CD14-positive monocyte (primary cell): ENCODE data around the gene SELENOF. TPM values are rescaled to one million over a fixed set of nuclear protein-coding genes. Genes with fewer than 3 reads are reported as not detected.
"Not testable (repeated sequence)": the region's sequence is repeated elsewhere in the genome, so short reads cannot be mapped to it uniquely, and the experiment has no call there.

Experiments
- DNase-seq, 3 donors: peaks; one replicate each; pipeline ENCODE4 v3.0.0-alpha.2; 2011 to 2022
- H2AFZ ChIP-seq: 2 replicates; pipeline ENCODE4 v1.6.0; 2012; ENCODE audit warnings: mild to moderate bottlenecking, low read depth, low read length, inconsistent platforms; ENCODE audit not compliant: insufficient read depth, poor library complexity, severe bottlenecking
- H3K27ac ChIP-seq, 2 donors: 1 replicate in 1 of 2; 2 replicates in 1 of 2; pipeline ENCODE4 v1.5.1; 2012 to 2013; ENCODE audit warnings: low read length in 2 of 2, control low read depth in 1 of 2, inconsistent platforms in 1 of 2, low read depth in 1 of 2, mild to moderate bottlenecking in 1 of 2
- H3K27me3 ChIP-seq, 2 donors: one replicate each; pipeline versions ENCODE4 v1.6.0 to v1.6.1; 2011 to 2013; ENCODE audit warnings: low read length in 2 of 2; ENCODE audit not compliant: control insufficient read depth in 2 of 2, insufficient read depth in 2 of 2
- H3K36me3 ChIP-seq, 2 donors: replicated peaks in 1 of 2; 1 replicate in 1 of 2; 2 replicates in 1 of 2; pipeline versions ENCODE4 v1.5.1 to v1.6.1; 2012 to 2013; ENCODE audit warnings: low read length in 2 of 2, control low read depth in 1 of 2, inconsistent platforms in 1 of 2, mild to moderate bottlenecking in 1 of 2; ENCODE audit not compliant: insufficient read depth in 2 of 2, control insufficient read depth in 1 of 2
- H3K4me1 ChIP-seq, 2 donors: 1 replicate in 1 of 2; 2 replicates in 1 of 2; pipeline versions ENCODE4 v1.5.1 to v1.6.1; 2012 to 2013; ENCODE audit warnings: low read length in 2 of 2, control low read depth in 1 of 2, inconsistent platforms in 1 of 2, mild to moderate bottlenecking in 1 of 2, moderate library complexity in 1 of 2; ENCODE audit not compliant: insufficient read depth in 2 of 2, control insufficient read depth in 1 of 2
- H3K4me2 ChIP-seq: replicated peaks from 2 replicates; pipeline ENCODE3; 2012; ENCODE audit warnings: low read length, moderate library complexity, mild to moderate bottlenecking; ENCODE audit not compliant: poor library complexity, severe bottlenecking; ENCODE audit errors: extremely low read depth
- H3K4me3 ChIP-seq, 3 experiments: fragments of 200-600 bp in 1 of 3; sonication (generic) in 1 of 3; replicated peaks in 1 of 3; 1 replicate in 2 of 3; 2 replicates in 1 of 3; pipeline ENCODE4 v1.5.1; 2011 to 2013; ENCODE audit warnings: low read length in 3 of 3, mild to moderate bottlenecking in 3 of 3, control low read depth in 2 of 3, low read depth in 2 of 3, inconsistent platforms in 1 of 3, moderate library complexity in 1 of 3
- H3K79me2 ChIP-seq: 2 replicates; pipeline ENCODE4 v1.6.0; 2012; ENCODE audit warnings: mild to moderate bottlenecking, control low read depth, inconsistent platforms, low read length, moderate library complexity; ENCODE audit not compliant: insufficient read depth
- H3K9ac ChIP-seq: 2 replicates; pipeline ENCODE4 v1.6.0; 2017; ENCODE audit warnings: low read length, mild to moderate bottlenecking; ENCODE audit not compliant: insufficient read depth, poor library complexity, severe bottlenecking
- H3K9me3 ChIP-seq, 2 donors: replicated peaks in 1 of 2; 1 replicate in 1 of 2; 2 replicates in 1 of 2; pipeline versions ENCODE4 v1.5.1 to v1.6.1; 2012 to 2013; ENCODE audit warnings: low read length in 2 of 2, control low read depth in 1 of 2; ENCODE audit not compliant: control insufficient read depth in 1 of 2, insufficient read depth in 1 of 2
- H4K20me1 ChIP-seq: 2 replicates; pipeline ENCODE4 v1.6.0; 2012; ENCODE audit warnings: mild to moderate bottlenecking, low read length, control low read depth, moderate library complexity; ENCODE audit not compliant: insufficient read depth
- H3K27ac Mint-ChIP-seq, 7 donors: one replicate each; pipeline ENCODE4 v1.8.0; 2020; ENCODE audit warnings: mild to moderate bottlenecking in 7 of 7, mixed read lengths in 7 of 7, moderate library complexity in 6 of 7, inconsistent platforms in 2 of 7
- H3K27me3 Mint-ChIP-seq, 3 donors: one replicate each; pipeline ENCODE4 v1.8.0; 2021 to 2022; ENCODE audit warnings: low read depth in 3 of 3, mild to moderate bottlenecking in 3 of 3, mixed read lengths in 3 of 3, moderate library complexity in 3 of 3, inconsistent platforms in 1 of 3
- H3K36me3 Mint-ChIP-seq, 2 donors: one replicate each; pipeline ENCODE4 v1.8.0; 2020; ENCODE audit warnings: mixed read lengths in 2 of 2, inconsistent platforms in 1 of 2, mild to moderate bottlenecking in 1 of 2
- H3K4me1 Mint-ChIP-seq: one replicate; pipeline ENCODE4 v1.8.0; 2020; ENCODE audit warnings: mild to moderate bottlenecking, mixed read lengths
- H3K4me3 Mint-ChIP-seq, 2 donors: one replicate each; pipeline ENCODE4 v1.8.0; 2020; ENCODE audit warnings: mild to moderate bottlenecking in 2 of 2, mixed read lengths in 2 of 2, moderate library complexity in 1 of 2
- H3K9me3 Mint-ChIP-seq, 7 donors: one replicate each; pipeline ENCODE4 v1.8.0; 2020 to 2022; ENCODE audit warnings: mixed read lengths in 7 of 7, mild to moderate bottlenecking in 6 of 7, moderate library complexity in 6 of 7, inconsistent platforms in 2 of 7
- WGBS: methylation state at CpG from one replicate; pipeline ENCODE4 v1.1.5; 2013; ENCODE audit warnings: missing lambda C conversion rate; ENCODE audit not compliant: insufficient coverage; 5-methylcytosine and 5-hydroxymethylcytosine counted together
- intact Hi-C, 2 donors: fragments of 100-400 bp; cut with micrococcal nuclease; formaldehyde crosslinking; loops; one replicate each; pipeline versions ENCODE4 v1.15.0 to v1.15.1; 2023
- polyA plus RNA-seq, 3 donors: library from polyadenylated mRNA; depleted of rRNA in 1 of 3; unstranded in 2 of 3; stranded (reverse) in 1 of 3; fragments of 300-500 nt in 2 of 3; fragments of >200 nt in 1 of 3; fragmentation: Illumina TruSeq in 2 of 3; gene quantifications; 1 replicate in 2 of 3; 2 replicates in 1 of 3; pipeline ENCODE4 v1.2.3, GENCODE V29; 2012 to 2021

SELENOF gene
- polyA plus RNA-seq, 3 donors, result 111 to 357 (median 339) TPM

GRCh38 chr1:86817246-86817826 lies 96.6 kb downstream of the SELENOF start:
- H3K79me2 ChIP-seq, H3K27me3 ChIP-seq, H3K27ac ChIP-seq, intact Hi-C loops, H3K9ac ChIP-seq, H3K9me3 Mint-ChIP-seq, H3K36me3 ChIP-seq, H3K9me3 ChIP-seq, DNase-seq, H3K4me2 ChIP-seq, H3K27me3 Mint-ChIP-seq, H3K36me3 Mint-ChIP-seq, H2AFZ ChIP-seq, H3K4me1 ChIP-seq, H3K4me1 Mint-ChIP-seq, H3K4me3 ChIP-seq, H4K20me1 ChIP-seq, H3K4me3 Mint-ChIP-seq, H3K27ac Mint-ChIP-seq: not testable (repeated sequence)
- no CpG with 5 or more reads among the region's 5 CpGs for WGBS

DNA sequence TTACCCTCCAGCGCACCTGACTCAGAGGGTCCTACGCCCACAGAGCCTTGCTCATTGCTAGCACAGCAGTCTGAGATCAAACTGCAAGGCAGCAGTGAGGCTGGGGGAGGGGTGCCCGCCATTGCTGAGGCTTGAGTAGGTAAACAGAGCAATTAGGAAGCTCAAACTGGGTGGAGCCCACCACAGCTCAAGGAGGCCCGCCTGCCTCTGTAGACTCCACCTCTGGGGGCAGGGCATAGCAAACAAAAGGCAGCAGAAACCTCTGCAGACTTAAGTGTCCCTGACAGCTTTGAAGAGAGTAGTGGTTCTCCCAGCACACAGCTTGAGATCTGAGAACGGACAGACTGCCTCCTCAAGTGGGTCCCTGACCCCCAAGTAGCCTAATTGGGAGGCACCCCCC lies 99.8 kb downstream of the SELENOF start:
- H3K4me3 ChIP-seq, H3K9me3 ChIP-seq, H3K36me3 Mint-ChIP-seq, H3K9ac ChIP-seq, H3K9me3 Mint-ChIP-seq, H3K4me1 ChIP-seq, H3K27ac ChIP-seq, intact Hi-C loops, H3K79me2 ChIP-seq, H3K4me3 Mint-ChIP-seq, H4K20me1 ChIP-seq, H3K27me3 Mint-ChIP-seq, DNase-seq, H2AFZ ChIP-seq, H3K27me3 ChIP-seq, H3K36me3 ChIP-seq, H3K4me1 Mint-ChIP-seq, H3K4me2 ChIP-seq, H3K27ac Mint-ChIP-seq: not testable (repeated sequence)
- 88% methylated on average over 4 of the region's 5 CpGs for WGBS

Other genes with a start within 250 kb of the SELENOF start
- 10 to 100 TPM; 21.9 to 92.3 (median 75.8) TPM for gene SH3GLB1, start 209.6 kb downstream of the SELENOF start, polyA plus RNA-seq
- gene HS2ST1, start 509 bp upstream of the SELENOF start, polyA plus RNA-seq, result 1 to 10 TPM; 2.6 to 6.0 (median 4.2) TPM